ENCODE results near the gene APPL2.

Gene APPL2

GRCh38 chr12:105229371-105229770, 6.6 kb downstream of the APPL2 start:
- Histone ChIP-seq H3K9me3 (ENCODE audit: severe bottlenecking) (no peaks in the 10 kb centered on the region), H3K27me3 (ENCODE audit: insufficient read depth, poor library complexity, severe bottlenecking) (no peaks in the 10 kb centered on the region), H3K4me3 (ENCODE audit: severe bottlenecking) (no peak overlapping the region), H3K36me3 (ENCODE audit: low read depth) (peaks cover 44% of the 10 kb centered on the region), H3K4me1 (ENCODE audit: insufficient read depth, poor library complexity, severe bottlenecking) (peaks cover 3% of the 10 kb centered on the region), H3K27ac (ENCODE audit: poor library complexity, severe bottlenecking) (no peak overlapping the region)
- no peak for ATAC-seq (ENCODE audit: low read depth)
- no peak for DNase-seq (ENCODE audit: low spot score)
- no peak for TF ChIP-seq CTCF (IDR thresholded peaks at IDR 0.05; ENCODE audit: poor library complexity, severe bottlenecking)

- DNase-seq (ENCODE audit: low spot score) (no peak), ATAC-seq (ENCODE audit: low read depth) (no peak)
- H3K27me3 ChIP-seq (ENCODE audit: insufficient read depth, poor library complexity, severe bottlenecking) = no peaks in the 10 kb centered on the region
- no peaks in the 10 kb centered on the region for H3K9me3 ChIP-seq (ENCODE audit: severe bottlenecking)
- no peak overlapping the region for H3K4me3 ChIP-seq (ENCODE audit: severe bottlenecking)
- no peaks in the 10 kb centered on the region for H3K4me1 ChIP-seq (ENCODE audit: insufficient read depth, poor library complexity, severe bottlenecking)
- peaks cover 48% of the 10 kb centered on the region for H3K36me3 ChIP-seq (ENCODE audit: low read depth)
- no peak for TF ChIP-seq CTCF (IDR thresholded peaks at IDR 0.05; ENCODE audit: poor library complexity, severe bottlenecking)
- no peak overlapping the region for H3K27ac ChIP-seq (ENCODE audit: poor library complexity, severe bottlenecking)
Observed at GRCh38 chr12:105228966-105229365, 7.0 kb downstream of the APPL2 start.

GRCh38 chr12:105228494-105228893, 7.5 kb downstream of the APPL2 start:
- H3K4me1 ChIP-seq (ENCODE audit: insufficient read depth, poor library complexity, severe bottlenecking) = no peaks in the 10 kb centered on the region
- no peak overlapping the region for H3K27ac ChIP-seq (ENCODE audit: poor library complexity, severe bottlenecking)
- H3K9me3 ChIP-seq (ENCODE audit: severe bottlenecking) = no peaks in the 10 kb centered on the region
- peaks cover 52% of the 10 kb centered on the region for H3K36me3 ChIP-seq (ENCODE audit: low read depth)
- DNase-seq (ENCODE audit: low spot score) (no peak), ATAC-seq (ENCODE audit: low read depth) (no peak)
- H3K4me3 ChIP-seq (ENCODE audit: severe bottlenecking) = no peak overlapping the region
- no peak for TF ChIP-seq CTCF (IDR thresholded peaks at IDR 0.05; ENCODE audit: poor library complexity, severe bottlenecking)
- no peaks in the 10 kb centered on the region for H3K27me3 ChIP-seq (ENCODE audit: insufficient read depth, poor library complexity, severe bottlenecking)

- Histone ChIP-seq H3K4me3 (ENCODE audit: severe bottlenecking) (no peak overlapping the region), H3K9me3 (ENCODE audit: severe bottlenecking) (no peaks in the 10 kb centered on the region), H3K27ac (ENCODE audit: poor library complexity, severe bottlenecking) (no peak overlapping the region), H3K36me3 (ENCODE audit: low read depth) (peaks cover 53% of the 10 kb centered on the region), H3K4me1 (ENCODE audit: insufficient read depth, poor library complexity, severe bottlenecking) (no peaks in the 10 kb centered on the region), H3K27me3 (ENCODE audit: insufficient read depth, poor library complexity, severe bottlenecking) (no peaks in the 10 kb centered on the region)
- ATAC-seq (ENCODE audit: low read depth) = no peak
- DNase-seq (ENCODE audit: low spot score) = no peak
- TF ChIP-seq CTCF (IDR thresholded peaks at IDR 0.05; ENCODE audit: poor library complexity, severe bottlenecking) = no peak
Observed at GRCh38 chr12:105227879-105228278, 8.1 kb downstream of the APPL2 start.

- no peak overlapping the region for H3K27ac ChIP-seq (ENCODE audit: poor library complexity, severe bottlenecking)
- no peaks in the 10 kb centered on the region for H3K9me3 ChIP-seq (ENCODE audit: severe bottlenecking)
- no peaks in the 10 kb centered on the region for H3K27me3 ChIP-seq (ENCODE audit: insufficient read depth, poor library complexity, severe bottlenecking)
- DNase-seq (ENCODE audit: low spot score) (no peak), ATAC-seq (ENCODE audit: low read depth) (no peak)
- peaks cover 51% of the 10 kb centered on the region for H3K36me3 ChIP-seq (ENCODE audit: low read depth)
- TF ChIP-seq CTCF (IDR thresholded peaks at IDR 0.05; ENCODE audit: poor library complexity, severe bottlenecking) = no peak
- no peak overlapping the region for H3K4me3 ChIP-seq (ENCODE audit: severe bottlenecking)
- no peaks in the 10 kb centered on the region for H3K4me1 ChIP-seq (ENCODE audit: insufficient read depth, poor library complexity, severe bottlenecking)
Observed at GRCh38 chr12:105226219-105226618, 9.8 kb downstream of the APPL2 start.
